Spleen (tissue), 7 donors: ENCODE results near the gene SNX30.

Experiments used
- CTCF ChIP-seq, 11 experiments: fragments of 200-600 bp in 7 of 11; fragments of 450-650 bp in 4 of 11; sonication (generic) in 4 of 11; IDR thresholded peaks in 8 of 11; conservative IDR thresholded peaks in 3 of 11; 1 replicate in 7 of 11; 2 replicates in 4 of 11; pipeline versions ENCODE4 v1.4.0 to v1.8.0; 2016 to 2021; ENCODE audit warnings: antibody characterized with exemption in 11 of 11, inconsistent platforms in 4 of 11, mild to moderate bottlenecking in 1 of 11
- POLR2AphosphoS5 ChIP-seq, 3 donors: sonication (generic); formaldehyde crosslinking; IDR thresholded peaks; one replicate each; pipeline ENCODE4 v1.5.1; 2017; ENCODE audit warnings: antibody characterized with exemption in 3 of 3
- donor health status: DM: no; HTN: no; CAD: no; lungs with moderate emphysema.
- donor health status: DM: no; HTN: no; CAD: no.
- donor health status: DM: no; HTN: no; CAD: no.

- TF ChIP-seq POLR2AphosphoS5 (IDR thresholded peaks at IDR 0.05) (no peak), CTCF (IDR thresholded peaks at IDR 0.05 in 8 of 11, conservative IDR thresholded peaks at IDR 0.05 in 3 of 11) (no peak)
Measured at GRCh38 chr9:112885324-112885723, 134.8 kb downstream of the SNX30 start.
